Rectal smooth muscle tissue (tissue), 1 donor: ENCODE data around the gene GABRR3.

Source experiments
- H3K27ac ChIP-seq: one replicate; pipeline ENCODE4 v1.7.0; 2013; ENCODE audit warnings: low read depth, low read length, inconsistent platforms
- H3K27me3 ChIP-seq: one replicate; pipeline ENCODE4 v1.7.0; 2013; ENCODE audit warnings: low read length; ENCODE audit not compliant: control insufficient read depth, insufficient read depth
- H3K36me3 ChIP-seq: one replicate; pipeline ENCODE4 v1.7.0; 2013; ENCODE audit warnings: low read length; ENCODE audit not compliant: control insufficient read depth, insufficient read depth
- H3K4me1 ChIP-seq: one replicate; pipeline ENCODE4 v1.7.0; 2013; ENCODE audit warnings: low read length; ENCODE audit not compliant: control insufficient read depth, insufficient read depth
- H3K4me3 ChIP-seq: one replicate; pipeline ENCODE4 v1.7.0; 2013; ENCODE audit warnings: low read length
- H3K9ac ChIP-seq: one replicate; pipeline ENCODE4 v1.7.0; 2013; ENCODE audit warnings: low read length

The GABRR3 gene

DNA sequence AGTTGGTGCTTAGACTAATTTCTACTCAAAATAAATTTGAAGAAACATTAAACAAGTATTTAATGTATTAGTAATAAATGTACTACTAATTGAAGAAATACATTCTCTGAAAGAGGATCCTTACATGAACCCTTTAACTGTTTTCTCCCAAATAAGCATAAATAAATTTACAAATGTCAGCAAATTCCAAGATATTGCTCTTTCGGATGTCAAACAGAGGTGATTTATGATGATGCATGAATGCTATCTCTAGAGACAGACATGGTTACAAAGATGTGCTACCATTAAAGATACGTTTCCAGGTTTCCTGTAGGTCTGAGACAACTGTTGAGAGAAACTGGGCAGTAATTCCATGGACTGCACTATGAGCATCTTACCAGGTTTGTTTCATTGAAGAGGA, 629 bp downstream of the GABRR3 start:
- Histone ChIP-seq H3K36me3 (no peaks in the 10 kb centered on the region), H3K27ac (no peak overlapping the region), H3K9ac (no peak overlapping the region), H3K4me3 (no peak overlapping the region), H3K27me3 (no peaks in the 10 kb centered on the region), H3K4me1 (no peaks in the 10 kb centered on the region)

DNA sequence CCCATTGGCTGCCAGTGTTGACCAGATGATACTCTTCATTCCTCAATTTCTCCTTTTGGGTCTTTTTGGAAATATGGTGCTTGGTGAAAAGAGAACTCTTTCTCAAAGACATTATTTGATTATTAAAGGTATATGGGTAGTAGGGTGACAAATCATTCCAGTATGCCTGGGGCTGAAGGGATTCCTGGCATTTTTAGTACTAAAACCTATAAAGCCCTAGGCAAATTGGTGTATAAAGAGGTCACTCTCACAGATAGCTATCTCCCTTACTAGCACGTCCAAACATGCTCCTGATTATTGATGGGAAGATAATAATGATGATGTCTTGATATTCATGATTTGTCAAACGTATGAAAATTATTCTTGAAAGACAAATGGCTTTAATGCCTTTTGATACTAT, 1.1 kb downstream of the GABRR3 start:
- Histone ChIP-seq H3K36me3 (no peaks in the 10 kb centered on the region), H3K4me3 (no peak overlapping the region), H3K27ac (no peak overlapping the region), H3K27me3 (no peaks in the 10 kb centered on the region), H3K4me1 (no peaks in the 10 kb centered on the region), H3K9ac (no peak overlapping the region)

GRCh38 chr3:98032904-98033303, 2.2 kb downstream of the GABRR3 start:
- no peaks in the 10 kb centered on the region for H3K27me3 ChIP-seq
- no peak overlapping the region for H3K27ac ChIP-seq
- H3K9ac ChIP-seq, result no peak overlapping the region
- H3K36me3 ChIP-seq, result no peaks in the 10 kb centered on the region
- H3K4me1 ChIP-seq, result no peaks in the 10 kb centered on the region
- H3K4me3 ChIP-seq, result no peak overlapping the region

GRCh38 chr3:98032265-98032664, 2.9 kb downstream of the GABRR3 start:
- H3K4me3 ChIP-seq, result no peak overlapping the region
- no peaks in the 10 kb centered on the region for H3K27me3 ChIP-seq
- H3K9ac ChIP-seq, result no peak overlapping the region
- H3K27ac ChIP-seq, result no peak overlapping the region
- H3K36me3 ChIP-seq, result no peaks in the 10 kb centered on the region
- H3K4me1 ChIP-seq, result no peaks in the 10 kb centered on the region

DNA sequence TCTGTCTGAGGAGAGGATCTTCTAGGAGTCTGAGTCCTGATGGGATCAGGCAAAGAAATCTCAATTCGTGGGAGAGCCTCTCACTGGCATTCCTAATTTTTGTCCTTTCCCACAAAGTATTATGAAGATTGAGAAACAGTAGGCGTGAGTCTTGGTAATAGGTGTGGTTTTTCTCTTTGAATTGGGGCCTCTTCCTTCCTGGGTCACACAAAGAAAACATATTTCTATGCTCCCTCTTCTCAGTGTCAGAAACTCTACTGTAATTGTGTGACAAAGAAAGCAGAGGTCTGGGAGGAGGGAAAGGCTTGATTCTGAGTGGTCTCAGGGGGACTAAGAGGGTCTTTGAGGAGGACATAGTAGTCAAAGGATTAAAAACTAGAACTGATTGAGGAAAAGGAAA, 6.0 kb downstream of the GABRR3 start:
- Histone ChIP-seq H3K4me3 (no peak overlapping the region), H3K9ac (no peak overlapping the region), H3K27ac (no peak overlapping the region), H3K27me3 (no peaks in the 10 kb centered on the region), H3K36me3 (no peaks in the 10 kb centered on the region), H3K4me1 (no peaks in the 10 kb centered on the region)

- Histone ChIP-seq H3K9ac (no peak overlapping the region), H3K27me3 (no peaks in the 10 kb centered on the region), H3K4me3 (no peak overlapping the region), H3K4me1 (peaks cover 8% of the 10 kb centered on the region), H3K36me3 (no peaks in the 10 kb centered on the region), H3K27ac (no peak overlapping the region)
Observed at GRCh38 chr3:98027085-98027446, 8.0 kb downstream of the GABRR3 start.

- Histone ChIP-seq H3K27ac (no peak overlapping the region), H3K36me3 (no peaks in the 10 kb centered on the region), H3K4me3 (no peak overlapping the region), H3K4me1 (peaks cover 8% of the 10 kb centered on the region), H3K27me3 (no peaks in the 10 kb centered on the region), H3K9ac (no peak overlapping the region)
Observed at GRCh38 chr3:98026425-98027084, 8.6 kb downstream of the GABRR3 start.

DNA sequence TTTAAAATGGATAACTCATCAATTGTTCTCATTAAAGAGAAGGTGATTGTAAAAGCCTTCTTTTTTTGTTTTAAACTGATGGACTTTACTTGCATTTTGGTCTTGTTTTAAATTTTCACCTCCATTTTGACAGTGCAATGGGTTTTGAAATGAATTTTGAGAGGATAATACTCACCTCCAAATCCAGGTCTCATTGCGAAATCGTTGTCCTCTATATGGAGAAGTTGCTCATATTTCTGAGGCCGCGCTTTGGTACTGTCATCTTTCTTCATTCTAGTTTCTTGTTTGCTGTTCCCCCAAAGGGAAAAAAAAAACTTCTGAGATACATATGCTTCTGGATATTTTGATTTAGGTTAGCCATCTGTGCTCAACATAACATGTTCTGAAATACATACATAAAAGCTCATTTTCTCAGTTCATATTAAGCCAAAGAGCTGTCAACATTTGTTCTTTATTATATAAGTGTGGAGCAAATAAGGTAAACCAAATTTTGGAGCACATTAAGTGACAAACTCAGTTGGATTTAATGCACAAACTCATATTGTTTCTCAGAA, 9.6 kb downstream of the GABRR3 start:
- no peak overlapping the region for H3K9ac ChIP-seq
- H3K27ac ChIP-seq, result no peak overlapping the region
- H3K36me3 ChIP-seq, result no peaks in the 10 kb centered on the region
- no peaks in the 10 kb centered on the region for H3K27me3 ChIP-seq
- peaks cover 8% of the 10 kb centered on the region for H3K4me1 ChIP-seq
- H3K4me3 ChIP-seq, result no peak overlapping the region

- Histone ChIP-seq H3K4me3 (no peak overlapping the region), H3K9ac (no peak overlapping the region), H3K27me3 (no peaks in the 10 kb centered on the region), H3K4me1 (peaks cover 8% of the 10 kb centered on the region), H3K27ac (no peak overlapping the region), H3K36me3 (no peaks in the 10 kb centered on the region)
Observed at GRCh38 chr3:98022978-98023820, 11.9 kb downstream of the GABRR3 start.

DNA sequence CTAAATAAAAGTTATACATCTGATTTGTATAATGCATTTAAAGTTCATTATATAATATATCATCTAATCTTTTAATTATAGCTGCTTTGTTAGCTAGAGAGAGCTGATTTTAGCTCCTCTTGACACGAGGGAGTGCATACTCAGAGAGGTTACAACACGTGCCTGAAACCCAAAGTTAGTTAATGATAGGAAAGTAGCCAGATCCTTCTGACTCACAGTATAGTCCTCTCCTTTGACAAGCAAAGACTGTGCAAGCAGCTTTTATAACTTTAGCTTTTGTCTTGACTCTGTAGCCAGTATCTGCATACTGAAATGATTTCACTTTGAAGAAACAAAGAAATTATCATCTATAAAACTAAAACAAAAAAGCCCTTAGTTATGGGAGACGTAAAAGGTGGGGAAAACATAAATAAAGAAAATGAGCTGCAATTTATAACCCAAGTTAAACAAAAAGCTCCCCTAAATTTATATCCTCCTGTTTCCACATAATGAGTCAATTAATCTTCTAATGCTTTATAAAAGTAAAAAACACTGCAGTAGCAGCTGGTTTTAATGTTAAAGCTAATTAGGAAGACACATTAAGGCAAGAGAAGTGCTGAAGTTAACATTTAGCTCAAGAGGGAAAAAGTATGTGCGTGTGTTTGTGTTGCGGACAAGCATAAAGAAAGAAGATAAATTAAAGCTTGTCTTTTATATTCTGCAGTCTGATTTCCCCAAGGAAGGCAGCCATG, 13.1 kb downstream of the GABRR3 start:
- Histone ChIP-seq H3K4me1 (peaks cover 8% of the 10 kb centered on the region), H3K9ac (no peak overlapping the region), H3K4me3 (no peak overlapping the region), H3K27ac (no peak overlapping the region), H3K36me3 (no peaks in the 10 kb centered on the region), H3K27me3 (no peaks in the 10 kb centered on the region)

- H3K4me3 ChIP-seq, result no peak overlapping the region
- no peaks in the 10 kb centered on the region for H3K27me3 ChIP-seq
- no peaks in the 10 kb centered on the region for H3K36me3 ChIP-seq
- no peak overlapping the region for H3K27ac ChIP-seq
- peaks cover 8% of the 10 kb centered on the region for H3K4me1 ChIP-seq
- H3K9ac ChIP-seq, result no peak overlapping the region
Observed at GRCh38 chr3:98020412-98020811, 14.7 kb downstream of the GABRR3 start.

- no peak overlapping the region for H3K9ac ChIP-seq
- peaks cover 15% of the 10 kb centered on the region for H3K4me1 ChIP-seq
- no peak overlapping the region for H3K4me3 ChIP-seq
- no peaks in the 10 kb centered on the region for H3K27me3 ChIP-seq
- H3K27ac ChIP-seq, result no peak overlapping the region
- H3K36me3 ChIP-seq, result no peaks in the 10 kb centered on the region
Observed at GRCh38 chr3:98018301-98018700, 16.8 kb downstream of the GABRR3 start.
